Vagina (tissue), 2 donors: Measurements from ENCODE around the gene ENTPD8.

ENCODE experiments used
- CTCF ChIP-seq, 3 experiments: fragments of 450-650 bp in 2 of 3; fragments of 200-600 bp in 1 of 3; sonication (generic) in 1 of 3; IDR thresholded peaks; one replicate each; pipeline ENCODE4 v1.5.1; 2017 to 2019; ENCODE audit warnings: antibody characterized with exemption in 3 of 3, mild to moderate bottlenecking in 2 of 3, moderate library complexity in 2 of 3
- POLR2AphosphoS5 ChIP-seq, 2 donors: sonication (generic); formaldehyde crosslinking; IDR thresholded peaks; one replicate each; pipeline ENCODE4 v1.9.0; 2017; ENCODE audit warnings: antibody characterized with exemption in 2 of 2, mild to moderate bottlenecking in 2 of 2, low read depth in 1 of 2; ENCODE audit not compliant: insufficient read depth in 1 of 2

GRCh38 chr9:137426018-137426681 lies 15.0 kb downstream of the ENTPD8 start:
- TF ChIP-seq POLR2AphosphoS5 (IDR thresholded peaks at IDR 0.05; ENCODE audit: insufficient read depth in 1 of 2, low read depth in 1 of 2): no peak
- TF ChIP-seq CTCF (IDR thresholded peaks at IDR 0.05): no peak
